Measurements from ENCODE around the gene PDSS2.
"Not testable (repeated sequence)": the region's sequence is repeated elsewhere in the genome, so short reads cannot be mapped to it uniquely, and the experiment has no call there.

PDSS2 gene

GRCh38 chr6:107314531-107314939, 144.8 kb downstream of the PDSS2 start:
- no peak for DNase-seq

- no peak for DNase-seq
Observed at GRCh38 chr6:107313776-107314175, 145.6 kb downstream of the PDSS2 start.

- peak; percentile 46 for DNase-seq
Observed at GRCh38 chr6:107310362-107310761, 149.0 kb downstream of the PDSS2 start.

GRCh38 chr6:107308677-107309076, 150.7 kb downstream of the PDSS2 start:
- DNase-seq = peak; percentile 60

GRCh38 chr6:107305994-107306393, 153.4 kb downstream of the PDSS2 start:
- DNase-seq = not testable (repeated sequence)

GRCh38 chr6:107305391-107305790, 154.0 kb downstream of the PDSS2 start:
- no peak for DNase-seq

GRCh38 chr6:107304421-107305025, 154.8 kb downstream of the PDSS2 start:
- DNase-seq = no peak

- no peak for DNase-seq
Observed at GRCh38 chr6:107293350-107293749, 166.0 kb downstream of the PDSS2 start.

- no peak for DNase-seq
Observed at GRCh38 chr6:107292715-107293271, 166.6 kb downstream of the PDSS2 start.

GRCh38 chr6:107290491-107290890, 168.9 kb downstream of the PDSS2 start:
- DNase-seq = no peak

- DNase-seq = not testable (repeated sequence)
Observed at GRCh38 chr6:107289258-107289657, 170.1 kb downstream of the PDSS2 start.

- not testable (repeated sequence) for DNase-seq
Observed at GRCh38 chr6:107285683-107286082, 173.7 kb downstream of the PDSS2 start.

GRCh38 chr6:107284805-107285204, 174.6 kb downstream of the PDSS2 start:
- no peak for DNase-seq

GRCh38 chr6:107280791-107281190, 178.6 kb downstream of the PDSS2 start:
- no peak for DNase-seq

GRCh38 chr6:107280001-107280400, 179.4 kb downstream of the PDSS2 start:
- DNase-seq = not testable (repeated sequence)

- DNase-seq = no peak
Observed at GRCh38 chr6:107275330-107275865, 184.0 kb downstream of the PDSS2 start.

GRCh38 chr6:107274288-107274687, 185.1 kb downstream of the PDSS2 start:
- no peak for DNase-seq

- no peak for DNase-seq
Observed at GRCh38 chr6:107272246-107272645, 187.1 kb downstream of the PDSS2 start.

GRCh38 chr6:107271208-107271790, 188.1 kb downstream of the PDSS2 start:
- DNase-seq = no peak

GRCh38 chr6:107267634-107268033, 191.7 kb downstream of the PDSS2 start:
- DNase-seq = no peak

- no peak for DNase-seq
Observed at GRCh38 chr6:107267006-107267405, 192.4 kb downstream of the PDSS2 start.

GRCh38 chr6:107266563-107266962, 192.8 kb downstream of the PDSS2 start:
- no peak for DNase-seq

- no peak for DNase-seq
Observed at GRCh38 chr6:107264357-107264840, 195.0 kb downstream of the PDSS2 start.

- DNase-seq = no peak
Observed at GRCh38 chr6:107259951-107260350, 199.4 kb downstream of the PDSS2 start.
